GM23248 (cell line): ENCODE data around the gene MEGF6.

Experiments used
- EZH2 ChIP-seq: fragments of 200-600 bp; sonication (generic); IDR thresholded peaks from 2 replicates; pipeline ENCODE4 v1.6.1; 2018; ENCODE audit warnings: antibody characterized with exemption, mild to moderate bottlenecking; ENCODE audit not compliant: insufficient read depth, poor library complexity, severe bottlenecking
- EZH2phosphoT487 ChIP-seq: fragments of 200-600 bp; sonication (generic); IDR thresholded peaks from 2 replicates; pipeline ENCODE4 v1.6.1; 2018; ENCODE audit warnings: antibody characterized with exemption, moderate library complexity, mild to moderate bottlenecking, low read depth; ENCODE audit not compliant: insufficient read depth

DNA sequence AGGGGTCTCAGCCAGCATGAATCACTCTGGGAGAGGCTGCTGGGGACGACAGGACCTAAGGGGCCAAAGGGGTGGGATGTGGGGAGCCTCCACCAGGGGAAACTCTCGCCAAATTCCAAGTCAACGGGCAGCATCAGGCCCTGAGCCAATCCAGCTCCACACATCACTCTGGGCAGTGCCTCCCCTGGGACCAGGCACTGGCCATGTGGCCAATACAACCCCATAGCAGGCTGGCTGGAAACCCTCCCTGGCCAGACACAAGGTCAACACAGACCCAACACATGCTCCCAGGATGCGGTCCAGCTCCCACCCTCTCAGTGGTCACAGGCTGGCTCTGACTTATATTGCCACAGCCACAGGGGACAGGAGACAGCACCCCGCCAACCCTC is 60.0 kb downstream of the MEGF6 start:
- TF ChIP-seq EZH2 (no peak), EZH2phosphoT487 (no peak)
